ENCODE data around the gene RUNX2.

Gene RUNX2

GRCh38 chr6:45630801-45631200, 302.7 kb downstream of the RUNX2 start:
- no peak for DNase-seq

GRCh38 chr6:45631396-45631795, 303.3 kb downstream of the RUNX2 start:
- DNase-seq: no peak

GRCh38 chr6:45633272-45633908, 305.3 kb downstream of the RUNX2 start:
- DNase-seq: peak; percentile 3

GRCh38 chr6:45634231-45634630, 306.1 kb downstream of the RUNX2 start:
- no peak for DNase-seq

GRCh38 chr6:45635284-45635867, 307.2 kb downstream of the RUNX2 start:
- DNase-seq: no peak

GRCh38 chr6:45637056-45637455, 308.9 kb downstream of the RUNX2 start:
- no peak for DNase-seq

GRCh38 chr6:45637611-45638257, 309.6 kb downstream of the RUNX2 start:
- DNase-seq: no peak

- DNase-seq: no peak
These were observed 312.0 kb downstream of the RUNX2 start for GRCh38 chr6:45640081-45640491.

GRCh38 chr6:45640811-45641210, 312.7 kb downstream of the RUNX2 start:
- no peak for DNase-seq

GRCh38 chr6:45642331-45643125, 314.4 kb downstream of the RUNX2 start:
- no peak for DNase-seq

GRCh38 chr6:45643126-45643525, 315.0 kb downstream of the RUNX2 start:
- DNase-seq: no peak

- no peak for DNase-seq
These were observed 316.6 kb downstream of the RUNX2 start for GRCh38 chr6:45644720-45645119.

- no peak for DNase-seq
These were observed 317.2 kb downstream of the RUNX2 start for GRCh38 chr6:45645302-45645701.

GRCh38 chr6:45647341-45648261, 319.5 kb downstream of the RUNX2 start:
- DNase-seq: no peak

- DNase-seq: no peak
These were observed 320.1 kb downstream of the RUNX2 start for GRCh38 chr6:45648262-45648620.

- no peak for DNase-seq
These were observed 322.5 kb downstream of the RUNX2 start for GRCh38 chr6:45650524-45651135.

GRCh38 chr6:45651301-45651700, 323.2 kb downstream of the RUNX2 start:
- no peak for DNase-seq

GRCh38 chr6:45652416-45652815, 324.3 kb downstream of the RUNX2 start:
- DNase-seq: no peak

GRCh38 chr6:45653117-45653883, 325.2 kb downstream of the RUNX2 start:
- no peak for DNase-seq

- no peak for DNase-seq
These were observed 326.5 kb downstream of the RUNX2 start for GRCh38 chr6:45654673-45655072.

GRCh38 chr6:45655745-45656476, 327.8 kb downstream of the RUNX2 start:
- DNase-seq: no peak

Measured in CD4-positive, alpha-beta T cell treated with Interleukin-21 for 1 hour (primary cell).